ENCODE data around the gene PSMA8. TPM values are rescaled to one million over a fixed set of nuclear protein-coding genes. Genes with fewer than 3 reads are reported as not detected.
A peak's percentile ranks its signal among the peaks of the same experiment; 100 is the strongest.

Gene PSMA8
- total and polyA plus RNA-seq, 2 of the 13 experiments (the other 11 are each of a cell fraction or from before 2014, with no cell fraction given): not detected

DNA sequence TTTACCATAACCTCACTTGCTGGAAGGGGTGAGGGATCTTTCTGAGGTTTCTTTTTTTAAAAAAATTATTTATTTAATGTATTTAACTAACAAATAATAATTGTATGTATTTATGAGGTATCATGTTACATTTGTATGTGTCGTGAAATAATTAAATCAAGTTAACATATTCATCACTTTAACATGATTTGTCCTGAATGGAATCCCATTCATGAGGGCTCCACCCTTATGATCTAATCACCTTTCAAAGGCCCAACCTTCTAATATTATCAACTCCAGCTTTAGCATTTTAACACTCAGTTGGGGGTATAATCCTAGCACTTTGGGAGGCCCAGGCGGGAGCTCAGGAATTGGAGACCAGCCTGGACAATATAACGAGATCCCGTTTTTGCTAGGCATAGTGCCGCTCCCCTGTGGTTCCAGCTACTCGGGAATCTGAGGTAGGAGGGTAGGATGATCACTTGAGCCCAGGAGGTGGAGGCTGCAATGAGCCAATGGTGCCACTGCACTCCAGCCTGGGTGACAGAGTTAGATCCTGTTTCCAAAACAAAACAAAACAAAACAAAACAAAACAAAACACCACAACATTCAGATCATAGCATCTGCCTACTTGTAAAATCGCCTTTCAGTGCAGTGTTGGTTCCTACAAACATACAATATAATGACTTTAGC, 91.5 kb downstream of the PSMA8 start:
- FAIRE-seq (no peak), DNase-seq (ENCODE audit: low spot score) (no peak), ATAC-seq (no peak)
- TF ChIP-seq TCF7 (IDR thresholded peaks at IDR 0.05; ENCODE audit: low read depth) (no peak), SALL1 (CRISPR knock-in tag; IDR thresholded peaks at IDR 0.05) (no peak), ZNF292 (CRISPR knock-in tag; IDR thresholded peaks at IDR 0.05; ENCODE audit: borderline replicate concordance, low read depth) (no peak), AHR (CRISPR knock-in tag; IDR thresholded peaks at IDR 0.05) (no peak), ZFP36 (IDR thresholded peaks at IDR 0.05; ENCODE audit: borderline replicate concordance, low read depth, low read length, partially characterized antibody) (no peak), CBX1 (IDR thresholded peaks at IDR 0.05; ENCODE audit: low read depth) (no peak), ZNF841 (CRISPR knock-in tag; IDR thresholded peaks at IDR 0.05; ENCODE audit: borderline replicate concordance) (no peak), ZNF557 (CRISPR knock-in tag; IDR thresholded peaks at IDR 0.05) (no peak), PTBP1 (IDR thresholded peaks at IDR 0.05; ENCODE audit: low read depth, low read length, poor library complexity, severe bottlenecking) (no peak), ZNF660 (CRISPR knock-in tag; IDR thresholded peaks at IDR 0.05; ENCODE audit: borderline replicate concordance, low read depth) (no peak)
- TF ChIP-seq, protein P1, sequence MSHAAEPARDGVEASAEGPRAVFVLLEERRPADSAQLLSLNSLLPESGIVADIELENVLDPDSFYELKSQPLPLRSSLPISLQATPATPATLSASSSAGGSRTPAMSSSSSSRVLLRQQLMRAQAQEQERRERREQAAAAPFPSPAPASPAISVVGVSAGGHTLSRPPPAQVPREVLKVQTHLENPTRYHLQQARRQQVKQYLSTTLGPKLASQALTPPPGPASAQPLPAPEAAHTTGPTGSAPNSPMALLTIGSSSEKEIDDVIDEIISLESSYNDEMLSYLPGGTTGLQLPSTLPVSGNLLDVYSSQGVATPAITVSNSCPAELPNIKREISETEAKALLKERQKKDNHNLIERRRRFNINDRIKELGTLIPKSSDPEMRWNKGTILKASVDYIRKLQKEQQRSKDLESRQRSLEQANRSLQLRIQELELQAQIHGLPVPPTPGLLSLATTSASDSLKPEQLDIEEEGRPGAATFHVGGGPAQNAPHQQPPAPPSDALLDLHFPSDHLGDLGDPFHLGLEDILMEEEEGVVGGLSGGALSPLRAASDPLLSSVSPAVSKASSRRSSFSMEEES (CRISPR knock-in tag; IDR thresholded peaks at IDR 0.05): no peak
- peak overlapping the region; percentile 73 for H3K4me2 ChIP-seq (ENCODE audit: low read depth, low read length)
- 22% methylated on average over 7 of the region's 7 CpGs for WGBS (ENCODE audit: low lambda C conversion rate)
- in situ Hi-C loops (cut with HindIII; ENCODE audit: extremely low pct_ligation_motif_present, low pct_unique_long_range_greater_than_20kb) (no loop called here), intact Hi-C loops (cut with micrococcal nuclease; ENCODE audit: unreplicated experiment) (no loop called here)
- H3K9ac ChIP-seq (ENCODE audit: insufficient read depth, low read depth, low read length): no peak overlapping the region
- no peaks in the 10 kb centered on the region; the same call in 1 of the 2 replicates for H4K20me1 ChIP-seq (ENCODE audit: insufficient read depth, low read length)
- no peak overlapping the region for H3K4me3 ChIP-seq (replicated peaks in 1 of 3; ENCODE audit: insufficient read depth in 1 of 3, low read depth in 2 of 3, low read length in 3 of 3)
- CTCF ChIA-PET (ENCODE audit: low intra/inter-chr PET ratio, low total read pairs): no interaction called here
- H3K9me3 ChIP-seq (ENCODE audit: low read length): no peaks in the 10 kb centered on the region
- POLR2A ChIA-PET: interaction anchor here (0.6 kb wide), 1 partner anchor 37 kb away, joined by 3 read pairs; no protein-coding TSS in a partner anchor
- H2AFZ ChIP-seq (ENCODE audit: low read length): no peak overlapping the region
- peaks cover 22% of the 10 kb centered on the region for H3K4me1 ChIP-seq (ENCODE audit: insufficient read depth, low read length)
- BruUV-seq (replicated peaks): no TSS peak
- no peaks in the 10 kb centered on the region for H3K36me3 ChIP-seq (replicated peaks in 1 of 2; ENCODE audit: control insufficient read depth in 1 of 2, insufficient read depth in 2 of 2, low read length in 2 of 2)
- peaks cover 2% of the 10 kb centered on the region for H3K79me2 ChIP-seq (ENCODE audit: insufficient read depth, low read length)
- H3K27ac ChIP-seq (ENCODE audit: extremely low read length, insufficient read depth, low read length): no peak overlapping the region
- H3K27me3 ChIP-seq (ENCODE audit: control insufficient read depth in 1 of 2, insufficient read depth in 2 of 2, low read length in 2 of 2): peaks cover 0 to 8% of the 10 kb centered on the region in 2 experiments; a peak in 2 of 5 replicates

All from HepG2 (cell line).